ENCODE data around the gene BEST1.

The BEST1 gene

GRCh38 chr11:61923166-61924063 lies 26.7 kb upstream of the BEST1 start:
- Histone ChIP-seq H3K4me1 (ENCODE audit: control insufficient read depth in 2 of 2, insufficient read depth in 2 of 2, low read length in 2 of 2) (peaks cover 0 to 11% of the 10 kb centered on the region in 2 donors), H3K36me3 (ENCODE audit: control insufficient read depth in 2 of 2, insufficient read depth in 2 of 2, low read length in 2 of 2) (no peaks in the 10 kb centered on the region), H3K4me3 (ENCODE audit: low read length in 2 of 2) (no peak overlapping the region), H3K9ac (ENCODE audit: low read depth in 1 of 2, low read length in 2 of 2) (peak overlapping the region in 1 of 2 donors; percentile 34), H3K27ac (ENCODE audit: low read depth in 2 of 2, low read length in 2 of 2) (peak overlapping the region; percentile 78 to 80), H3K27me3 (ENCODE audit: control insufficient read depth in 2 of 2, insufficient read depth in 2 of 2, low read length in 2 of 2) (peaks cover 17 to 20% of the 10 kb centered on the region in 2 donors), H3K9me3 (ENCODE audit: control insufficient read depth in 2 of 2, low read length in 2 of 2) (no peaks in the 10 kb centered on the region)

- H3K27me3 ChIP-seq (ENCODE audit: control insufficient read depth in 2 of 2, insufficient read depth in 2 of 2, low read length in 2 of 2), result peaks cover 14 to 15% of the 10 kb centered on the region in 2 donors
- H3K27ac ChIP-seq (ENCODE audit: low read depth in 2 of 2, low read length in 2 of 2), result peak overlapping the region; percentile 78 to 80
- no peak overlapping the region for H3K9ac ChIP-seq (ENCODE audit: low read depth in 1 of 2, low read length in 2 of 2)
- no peaks in the 10 kb centered on the region for H3K9me3 ChIP-seq (ENCODE audit: control insufficient read depth in 2 of 2, low read length in 2 of 2)
- H3K4me1 ChIP-seq (ENCODE audit: control insufficient read depth in 2 of 2, insufficient read depth in 2 of 2, low read length in 2 of 2), result peaks cover 0 to 11% of the 10 kb centered on the region in 2 donors
- no peak overlapping the region for H3K4me3 ChIP-seq (ENCODE audit: low read length in 2 of 2)
- H3K36me3 ChIP-seq (ENCODE audit: control insufficient read depth in 2 of 2, insufficient read depth in 2 of 2, low read length in 2 of 2), result no peaks in the 10 kb centered on the region
Observed at GRCh38 chr11:61924064-61924455, 26.1 kb upstream of the BEST1 start.

- peaks cover 5 to 6% of the 10 kb centered on the region in 2 donors for H3K27me3 ChIP-seq (ENCODE audit: control insufficient read depth in 2 of 2, insufficient read depth in 2 of 2, low read length in 2 of 2)
- no peaks in the 10 kb centered on the region for H3K9me3 ChIP-seq (ENCODE audit: control insufficient read depth in 2 of 2, low read length in 2 of 2)
- H3K36me3 ChIP-seq (ENCODE audit: control insufficient read depth in 2 of 2, insufficient read depth in 2 of 2, low read length in 2 of 2), result no peaks in the 10 kb centered on the region
- H3K9ac ChIP-seq (ENCODE audit: low read depth in 1 of 2, low read length in 2 of 2), result no peak overlapping the region
- H3K4me1 ChIP-seq (ENCODE audit: control insufficient read depth in 2 of 2, insufficient read depth in 2 of 2, low read length in 2 of 2), result peaks cover 0 to 11% of the 10 kb centered on the region in 2 donors
- no peak overlapping the region for H3K4me3 ChIP-seq (ENCODE audit: low read length in 2 of 2)
- no peak overlapping the region for H3K27ac ChIP-seq (ENCODE audit: low read depth in 2 of 2, low read length in 2 of 2)
Observed at GRCh38 chr11:61925736-61926135, 24.4 kb upstream of the BEST1 start.

GRCh38 chr11:61926235-61926634 lies 23.9 kb upstream of the BEST1 start:
- H3K27ac ChIP-seq (ENCODE audit: low read depth in 2 of 2, low read length in 2 of 2), result no peak overlapping the region
- no peaks in the 10 kb centered on the region for H3K36me3 ChIP-seq (ENCODE audit: control insufficient read depth in 2 of 2, insufficient read depth in 2 of 2, low read length in 2 of 2)
- H3K9me3 ChIP-seq (ENCODE audit: control insufficient read depth in 2 of 2, low read length in 2 of 2), result no peaks in the 10 kb centered on the region
- no peak overlapping the region for H3K4me3 ChIP-seq (ENCODE audit: low read length in 2 of 2)
- no peak overlapping the region for H3K9ac ChIP-seq (ENCODE audit: low read depth in 1 of 2, low read length in 2 of 2)
- H3K4me1 ChIP-seq (ENCODE audit: control insufficient read depth in 2 of 2, insufficient read depth in 2 of 2, low read length in 2 of 2), result peaks cover 0 to 11% of the 10 kb centered on the region in 2 donors
- peaks cover 3 to 9% of the 10 kb centered on the region in 2 donors for H3K27me3 ChIP-seq (ENCODE audit: control insufficient read depth in 2 of 2, insufficient read depth in 2 of 2, low read length in 2 of 2)

- Histone ChIP-seq H3K9me3 (ENCODE audit: control insufficient read depth in 2 of 2, low read length in 2 of 2) (no peaks in the 10 kb centered on the region), H3K27me3 (ENCODE audit: control insufficient read depth in 2 of 2, insufficient read depth in 2 of 2, low read length in 2 of 2) (peaks cover 0 to 9% of the 10 kb centered on the region in 2 donors), H3K4me3 (ENCODE audit: low read length in 2 of 2) (no peak overlapping the region), H3K4me1 (ENCODE audit: control insufficient read depth in 2 of 2, insufficient read depth in 2 of 2, low read length in 2 of 2) (peaks cover 0 to 11% of the 10 kb centered on the region in 2 donors), H3K9ac (ENCODE audit: low read depth in 1 of 2, low read length in 2 of 2) (no peak overlapping the region), H3K36me3 (ENCODE audit: control insufficient read depth in 2 of 2, insufficient read depth in 2 of 2, low read length in 2 of 2) (no peaks in the 10 kb centered on the region), H3K27ac (ENCODE audit: low read depth in 2 of 2, low read length in 2 of 2) (no peak overlapping the region)
Observed at GRCh38 chr11:61927501-61927900, 22.6 kb upstream of the BEST1 start.

GRCh38 chr11:61928606-61929005 lies 21.5 kb upstream of the BEST1 start:
- Histone ChIP-seq H3K36me3 (ENCODE audit: control insufficient read depth in 2 of 2, insufficient read depth in 2 of 2, low read length in 2 of 2) (no peaks in the 10 kb centered on the region), H3K4me3 (ENCODE audit: low read length in 2 of 2) (no peak overlapping the region), H3K4me1 (ENCODE audit: control insufficient read depth in 2 of 2, insufficient read depth in 2 of 2, low read length in 2 of 2) (peaks cover 0 to under 1% of the 10 kb centered on the region in 2 donors), H3K9ac (ENCODE audit: low read depth in 1 of 2, low read length in 2 of 2) (no peak overlapping the region), H3K27ac (ENCODE audit: low read depth in 2 of 2, low read length in 2 of 2) (no peak overlapping the region), H3K27me3 (ENCODE audit: control insufficient read depth in 2 of 2, insufficient read depth in 2 of 2, low read length in 2 of 2) (peaks cover 0 to 6% of the 10 kb centered on the region in 2 donors), H3K9me3 (ENCODE audit: control insufficient read depth in 2 of 2, low read length in 2 of 2) (no peaks in the 10 kb centered on the region)

- H3K4me1 ChIP-seq (ENCODE audit: control insufficient read depth in 2 of 2, insufficient read depth in 2 of 2, low read length in 2 of 2), result no peaks in the 10 kb centered on the region
- peaks cover 0 to 6% of the 10 kb centered on the region in 2 donors for H3K27me3 ChIP-seq (ENCODE audit: control insufficient read depth in 2 of 2, insufficient read depth in 2 of 2, low read length in 2 of 2)
- no peak overlapping the region for H3K27ac ChIP-seq (ENCODE audit: low read depth in 2 of 2, low read length in 2 of 2)
- no peaks in the 10 kb centered on the region for H3K36me3 ChIP-seq (ENCODE audit: control insufficient read depth in 2 of 2, insufficient read depth in 2 of 2, low read length in 2 of 2)
- H3K9ac ChIP-seq (ENCODE audit: low read depth in 1 of 2, low read length in 2 of 2), result no peak overlapping the region
- H3K4me3 ChIP-seq (ENCODE audit: low read length in 2 of 2), result no peak overlapping the region
- H3K9me3 ChIP-seq (ENCODE audit: control insufficient read depth in 2 of 2, low read length in 2 of 2), result no peaks in the 10 kb centered on the region
Observed at GRCh38 chr11:61930933-61931332, 19.2 kb upstream of the BEST1 start.

GRCh38 chr11:61935861-61936260 lies 14.3 kb upstream of the BEST1 start:
- peaks cover 0 to 6% of the 10 kb centered on the region in 2 donors for H3K27me3 ChIP-seq (ENCODE audit: control insufficient read depth in 2 of 2, insufficient read depth in 2 of 2, low read length in 2 of 2)
- H3K36me3 ChIP-seq (ENCODE audit: control insufficient read depth in 2 of 2, insufficient read depth in 2 of 2, low read length in 2 of 2), result no peaks in the 10 kb centered on the region
- H3K9ac ChIP-seq (ENCODE audit: low read depth in 1 of 2, low read length in 2 of 2), result no peak overlapping the region
- no peaks in the 10 kb centered on the region for H3K9me3 ChIP-seq (ENCODE audit: control insufficient read depth in 2 of 2, low read length in 2 of 2)
- no peaks in the 10 kb centered on the region for H3K4me1 ChIP-seq (ENCODE audit: control insufficient read depth in 2 of 2, insufficient read depth in 2 of 2, low read length in 2 of 2)
- H3K27ac ChIP-seq (ENCODE audit: low read depth in 2 of 2, low read length in 2 of 2), result no peak overlapping the region
- no peak overlapping the region for H3K4me3 ChIP-seq (ENCODE audit: low read length in 2 of 2)

- Histone ChIP-seq H3K9ac (ENCODE audit: low read depth in 1 of 2, low read length in 2 of 2) (no peak overlapping the region), H3K27ac (ENCODE audit: low read depth in 2 of 2, low read length in 2 of 2) (no peak overlapping the region), H3K4me1 (ENCODE audit: control insufficient read depth in 2 of 2, insufficient read depth in 2 of 2, low read length in 2 of 2) (no peaks in the 10 kb centered on the region), H3K36me3 (ENCODE audit: control insufficient read depth in 2 of 2, insufficient read depth in 2 of 2, low read length in 2 of 2) (no peaks in the 10 kb centered on the region), H3K4me3 (ENCODE audit: low read length in 2 of 2) (no peak overlapping the region), H3K27me3 (ENCODE audit: control insufficient read depth in 2 of 2, insufficient read depth in 2 of 2, low read length in 2 of 2) (no peaks in the 10 kb centered on the region), H3K9me3 (ENCODE audit: control insufficient read depth in 2 of 2, low read length in 2 of 2) (no peaks in the 10 kb centered on the region)
Observed at GRCh38 chr11:61940466-61940865, 9.7 kb upstream of the BEST1 start.

- Histone ChIP-seq H3K9me3 (ENCODE audit: control insufficient read depth in 2 of 2, low read length in 2 of 2) (no peaks in the 10 kb centered on the region), H3K27ac (ENCODE audit: low read depth in 2 of 2, low read length in 2 of 2) (no peak overlapping the region), H3K4me1 (ENCODE audit: control insufficient read depth in 2 of 2, insufficient read depth in 2 of 2, low read length in 2 of 2) (no peaks in the 10 kb centered on the region), H3K9ac (ENCODE audit: low read depth in 1 of 2, low read length in 2 of 2) (no peak overlapping the region), H3K4me3 (ENCODE audit: low read length in 2 of 2) (no peak overlapping the region), H3K27me3 (ENCODE audit: control insufficient read depth in 2 of 2, insufficient read depth in 2 of 2, low read length in 2 of 2) (no peaks in the 10 kb centered on the region), H3K36me3 (ENCODE audit: control insufficient read depth in 2 of 2, insufficient read depth in 2 of 2, low read length in 2 of 2) (no peaks in the 10 kb centered on the region)
Observed at GRCh38 chr11:61945191-61945590, 5.0 kb upstream of the BEST1 start.

Measured in mucosa of rectum (tissue), 2 donors.